Osteoblast (primary cell): Measurements from ENCODE around the gene CST9. TPM values are rescaled to one million over a fixed set of nuclear protein-coding genes. Genes with fewer than 3 reads are reported as not detected.

Experiments used
- DNase-seq: peaks from one replicate; pipeline ENCODE4 v3.0.0; 2011; ENCODE audit warnings: low spot score, mixed read lengths; ENCODE audit not compliant: insufficient read length; ENCODE audit errors: missing footprints
- H2AFZ ChIP-seq: 2 replicates; pipeline ENCODE4 v1.6.0; 2011; ENCODE audit warnings: mild to moderate bottlenecking, low read length
- H3K27ac ChIP-seq: 2 replicates; pipeline ENCODE4 v1.5.1; 2011; ENCODE audit warnings: mild to moderate bottlenecking, low read depth, low read length, moderate library complexity
- H3K27me3 ChIP-seq: 2 replicates; pipeline ENCODE4 v1.6.0; 2012; ENCODE audit warnings: mild to moderate bottlenecking, control low read depth, inconsistent platforms, low read length, moderate library complexity; ENCODE audit not compliant: insufficient read depth
- H3K36me3 ChIP-seq: 2 replicates; pipeline ENCODE4 v1.5.1; 2011; ENCODE audit warnings: mild to moderate bottlenecking, low read length, control low read depth, moderate library complexity; ENCODE audit not compliant: insufficient read depth
- H3K4me1 ChIP-seq: 2 replicates; pipeline ENCODE4 v1.5.1; 2011; ENCODE audit warnings: mild to moderate bottlenecking, low read length, control low read depth, moderate library complexity; ENCODE audit not compliant: insufficient read depth
- H3K4me2 ChIP-seq: 2 replicates; pipeline ENCODE4 v1.6.0; 2011; ENCODE audit warnings: mild to moderate bottlenecking, low read length; ENCODE audit not compliant: insufficient read depth
- H3K4me3 ChIP-seq: fragments of 200-600 bp; sonication (generic); 3 replicates; pipeline ENCODE4 v1.5.1; 2012; ENCODE audit warnings: mild to moderate bottlenecking, low read length, inconsistent platforms; ENCODE audit not compliant: insufficient read depth
- H3K79me2 ChIP-seq: 2 replicates; pipeline ENCODE4 v1.6.0; 2012; ENCODE audit warnings: mild to moderate bottlenecking, low read length, control low read depth, inconsistent platforms; ENCODE audit not compliant: insufficient read depth
- H3K9me3 ChIP-seq: 2 replicates; pipeline ENCODE4 v1.5.1; 2011; ENCODE audit warnings: low read depth, low read length, control low read depth
- H4K20me1 ChIP-seq: 2 replicates; pipeline ENCODE4 v1.6.0; 2012; ENCODE audit warnings: mild to moderate bottlenecking, low read length, control low read depth; ENCODE audit not compliant: insufficient read depth
- total RNA-seq: library from RNA; depleted of rRNA; stranded (reverse); fragments of >200 nt; gene quantifications from 2 replicates; pipeline ENCODE4 v1.2.3, GENCODE V29; 2012
- TF ChIP-seq, protein P1 (sequence below): IDR thresholded peaks from 2 replicates; pipeline ENCODE4 v1.5.1; 2011; ENCODE audit warnings: mild to moderate bottlenecking, low read depth, low read length, moderate library complexity; ENCODE audit errors: extremely low read depth

Gene CST9
- total RNA-seq, 1 donor = not detected

DNA sequence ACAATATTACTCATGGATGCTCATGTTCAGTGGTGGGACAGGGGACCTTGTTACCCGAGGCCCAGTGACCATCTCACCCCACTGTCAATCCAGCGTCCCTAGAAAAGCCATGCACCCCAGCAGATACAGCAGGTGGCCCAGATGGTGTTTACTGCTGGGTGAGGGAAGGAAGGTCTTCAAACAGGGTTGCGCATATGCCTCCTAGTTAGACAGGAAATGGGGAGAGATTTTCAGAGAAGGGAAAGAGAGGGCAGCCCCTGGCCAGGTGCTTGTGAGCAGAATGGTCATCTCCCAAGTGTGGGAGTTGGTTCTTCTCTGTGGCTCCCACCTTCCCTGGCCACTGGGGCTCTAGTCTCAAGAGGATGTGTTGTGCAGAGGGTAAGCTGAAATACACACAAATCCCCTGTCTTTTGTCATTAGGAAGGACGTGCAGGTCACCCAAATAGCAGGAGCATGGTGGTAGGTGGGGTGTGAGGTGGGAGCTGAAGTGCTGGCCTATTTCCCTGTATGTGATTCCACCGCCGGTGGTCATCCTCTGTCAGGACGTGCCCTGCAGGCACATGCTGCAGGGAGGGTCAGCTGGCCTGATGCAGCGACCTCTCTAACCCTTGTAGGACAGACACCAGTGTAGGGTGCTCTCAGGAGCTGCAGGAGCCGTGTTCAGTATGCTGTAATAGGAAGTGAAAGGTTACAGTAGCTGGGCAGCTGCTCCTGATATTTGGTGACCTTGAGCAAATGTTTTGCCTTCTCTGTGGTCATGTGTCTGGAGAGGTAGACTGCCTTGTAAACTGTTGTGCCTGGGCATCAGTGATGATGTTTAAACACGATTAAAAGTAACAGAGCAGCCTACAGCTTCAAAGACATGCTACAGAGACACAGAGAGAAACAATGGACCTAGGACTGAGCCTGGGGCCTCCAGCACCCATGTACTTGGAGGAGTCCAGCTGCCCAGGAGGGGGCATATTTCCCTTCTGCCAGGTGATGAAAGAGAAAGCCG lies 35.3 kb upstream of the CST9 start:
- no peaks in the 10 kb centered on the region for H3K27me3 ChIP-seq
- no peak overlapping the region for H2AFZ ChIP-seq
- peaks cover 10% of the 10 kb centered on the region for H4K20me1 ChIP-seq

DNA sequence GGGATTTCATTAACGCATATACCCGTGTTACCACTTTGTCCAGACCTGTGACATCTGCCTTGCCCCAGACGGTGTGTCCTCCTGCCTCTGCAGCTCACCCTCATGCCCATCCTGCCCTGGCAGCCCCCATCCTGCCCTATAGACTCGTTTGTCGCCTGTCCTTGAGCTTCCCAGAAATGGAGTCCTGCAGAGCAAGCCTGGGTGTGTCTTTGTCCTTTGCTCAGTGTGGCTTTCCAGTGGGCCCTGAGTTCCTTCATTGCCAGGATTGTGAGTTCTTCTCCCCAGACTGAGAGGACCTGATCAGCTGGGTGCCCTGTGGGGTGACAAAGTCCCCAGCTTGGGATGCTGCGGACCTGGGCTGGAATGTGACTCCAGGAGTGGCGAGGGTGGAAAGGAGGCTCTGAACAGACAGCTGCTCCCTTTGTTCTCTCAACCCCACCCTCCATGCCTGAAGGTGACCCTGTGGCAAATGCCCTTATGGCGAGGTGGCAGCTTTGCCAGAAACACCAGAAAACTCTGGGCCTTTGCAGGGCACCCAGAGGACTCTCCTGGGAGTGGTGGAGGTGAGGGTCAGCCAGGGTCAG lies 34.4 kb upstream of the CST9 start:
- Histone ChIP-seq H3K27ac (no peak overlapping the region), H3K36me3 (no peaks in the 10 kb centered on the region), H4K20me1 (peaks cover 18% of the 10 kb centered on the region), H3K27me3 (no peaks in the 10 kb centered on the region), H2AFZ (no peak overlapping the region), H3K4me3 (no peak overlapping the region), H3K79me2 (peaks cover 21% of the 10 kb centered on the region), H3K9me3 (no peaks in the 10 kb centered on the region), H3K4me2 (no peak overlapping the region), H3K4me1 (peaks cover 27% of the 10 kb centered on the region)
- no peak for DNase-seq
- TF ChIP-seq, protein P1, sequence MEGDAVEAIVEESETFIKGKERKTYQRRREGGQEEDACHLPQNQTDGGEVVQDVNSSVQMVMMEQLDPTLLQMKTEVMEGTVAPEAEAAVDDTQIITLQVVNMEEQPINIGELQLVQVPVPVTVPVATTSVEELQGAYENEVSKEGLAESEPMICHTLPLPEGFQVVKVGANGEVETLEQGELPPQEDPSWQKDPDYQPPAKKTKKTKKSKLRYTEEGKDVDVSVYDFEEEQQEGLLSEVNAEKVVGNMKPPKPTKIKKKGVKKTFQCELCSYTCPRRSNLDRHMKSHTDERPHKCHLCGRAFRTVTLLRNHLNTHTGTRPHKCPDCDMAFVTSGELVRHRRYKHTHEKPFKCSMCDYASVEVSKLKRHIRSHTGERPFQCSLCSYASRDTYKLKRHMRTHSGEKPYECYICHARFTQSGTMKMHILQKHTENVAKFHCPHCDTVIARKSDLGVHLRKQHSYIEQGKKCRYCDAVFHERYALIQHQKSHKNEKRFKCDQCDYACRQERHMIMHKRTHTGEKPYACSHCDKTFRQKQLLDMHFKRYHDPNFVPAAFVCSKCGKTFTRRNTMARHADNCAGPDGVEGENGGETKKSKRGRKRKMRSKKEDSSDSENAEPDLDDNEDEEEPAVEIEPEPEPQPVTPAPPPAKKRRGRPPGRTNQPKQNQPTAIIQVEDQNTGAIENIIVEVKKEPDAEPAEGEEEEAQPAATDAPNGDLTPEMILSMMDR = no peak

More for the DNA sequence above, 35.3 kb upstream of the CST9 start:
- TF ChIP-seq, protein P1 = no peak
- no peak for DNase-seq
- H3K4me3 ChIP-seq = no peak overlapping the region
- no peaks in the 10 kb centered on the region for H3K36me3 ChIP-seq
- peaks cover 23% of the 10 kb centered on the region for H3K4me1 ChIP-seq
- no peaks in the 10 kb centered on the region for H3K9me3 ChIP-seq
- no peak overlapping the region for H3K4me2 ChIP-seq
- peaks cover 13% of the 10 kb centered on the region for H3K79me2 ChIP-seq
- H3K27ac ChIP-seq = no peak overlapping the region

DNA sequence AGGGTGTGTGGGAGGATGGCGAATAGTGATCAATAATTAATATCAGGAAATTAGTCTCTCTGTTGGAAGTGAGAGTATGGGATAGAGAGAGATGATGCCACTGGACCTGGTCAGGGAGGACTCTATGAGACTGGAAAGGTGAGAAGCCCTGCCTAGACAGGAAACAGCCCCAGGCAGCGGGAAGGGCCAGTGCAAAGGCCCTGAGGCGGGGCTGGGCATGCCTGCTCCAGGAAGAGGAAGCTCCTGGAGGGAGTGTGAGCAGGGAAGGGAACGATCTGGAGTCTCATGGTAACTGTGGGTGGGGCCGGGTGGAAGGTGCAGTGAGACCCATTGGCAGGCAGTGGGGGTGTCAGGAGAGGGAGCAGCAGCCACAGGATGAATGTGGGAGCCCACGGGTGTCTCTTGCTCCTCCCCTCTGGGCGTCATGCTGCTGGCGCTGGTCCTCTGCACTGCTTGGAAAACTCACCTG lies 33.8 kb upstream of the CST9 start:
- Histone ChIP-seq H3K4me1 (peaks cover 28% of the 10 kb centered on the region), H2AFZ (no peak overlapping the region), H3K79me2 (peaks cover 26% of the 10 kb centered on the region), H3K9me3 (no peaks in the 10 kb centered on the region), H3K4me3 (no peak overlapping the region), H3K27ac (no peak overlapping the region), H4K20me1 (peaks cover 24% of the 10 kb centered on the region), H3K27me3 (no peaks in the 10 kb centered on the region), H3K4me2 (no peak overlapping the region), H3K36me3 (peaks cover 6% of the 10 kb centered on the region)
- no peak for DNase-seq
- TF ChIP-seq, protein P1 = no peak

DNA sequence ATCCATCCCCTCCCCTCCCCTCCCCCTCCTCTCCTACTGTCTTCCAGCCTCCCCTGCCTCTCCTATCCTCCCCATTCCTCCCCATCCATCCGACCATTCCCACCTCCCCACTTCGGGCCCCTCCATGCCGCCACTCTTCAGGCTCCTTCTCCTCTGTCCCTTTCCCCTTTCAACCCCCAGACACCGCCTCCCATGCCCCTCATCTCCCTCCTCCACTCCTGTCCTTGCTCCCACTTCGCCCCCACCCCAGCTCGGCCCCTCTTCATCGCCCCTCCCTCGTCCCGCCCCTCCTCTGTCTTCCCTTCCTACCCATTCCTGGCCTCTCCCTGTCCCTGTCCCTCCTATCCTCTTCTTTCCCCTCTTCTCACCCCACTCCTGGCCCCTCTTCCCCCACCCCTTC lies 32.6 kb upstream of the CST9 start:
- TF ChIP-seq, protein P1 = no peak
- no peak overlapping the region for H3K4me2 ChIP-seq
- H3K4me3 ChIP-seq = no peak overlapping the region
- peaks cover 14% of the 10 kb centered on the region for H3K36me3 ChIP-seq
- no peak overlapping the region for H2AFZ ChIP-seq
- H4K20me1 ChIP-seq = peaks cover 24% of the 10 kb centered on the region
- H3K27ac ChIP-seq = no peak overlapping the region
- H3K4me1 ChIP-seq = peaks cover 28% of the 10 kb centered on the region
- DNase-seq = no peak
- H3K79me2 ChIP-seq = peaks cover 26% of the 10 kb centered on the region
- no peaks in the 10 kb centered on the region for H3K9me3 ChIP-seq
- H3K27me3 ChIP-seq = no peaks in the 10 kb centered on the region
